ENCODE results near the gene JCAD. TPM values are rescaled to one million over a fixed set of nuclear protein-coding genes. Genes with fewer than 3 reads are reported as not detected.

The JCAD gene
- total and polyA plus RNA-seq, 9 of the 15 experiments (the other 6 are each of a cell fraction or from before 2014, with no cell fraction given), result not detected

DNA sequence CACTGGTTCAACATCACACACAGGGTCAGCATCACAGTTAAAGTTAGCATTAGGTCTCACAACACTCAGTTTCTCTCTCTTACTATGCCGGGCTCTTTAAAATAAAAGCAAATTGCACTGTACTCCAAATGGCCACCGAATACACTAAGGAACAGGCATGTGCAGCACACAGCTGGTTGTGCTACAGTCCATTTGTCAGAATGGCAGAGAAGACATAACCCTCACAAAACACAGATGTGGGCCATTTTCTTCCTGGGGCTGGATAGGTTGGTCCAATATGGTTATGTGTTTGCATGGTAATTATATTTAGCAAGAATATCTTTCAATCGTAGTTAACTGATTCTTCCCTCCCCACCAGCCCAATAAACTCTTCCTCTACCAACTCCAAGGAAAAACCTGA, 9.0 kb downstream of the JCAD start (continued):
- TF ChIP-seq HOXB6 (CRISPR knock-in tag; IDR thresholded peaks at IDR 0.05; ENCODE audit: borderline replicate concordance), result no peak
- TF ChIP-seq, protein P1, sequence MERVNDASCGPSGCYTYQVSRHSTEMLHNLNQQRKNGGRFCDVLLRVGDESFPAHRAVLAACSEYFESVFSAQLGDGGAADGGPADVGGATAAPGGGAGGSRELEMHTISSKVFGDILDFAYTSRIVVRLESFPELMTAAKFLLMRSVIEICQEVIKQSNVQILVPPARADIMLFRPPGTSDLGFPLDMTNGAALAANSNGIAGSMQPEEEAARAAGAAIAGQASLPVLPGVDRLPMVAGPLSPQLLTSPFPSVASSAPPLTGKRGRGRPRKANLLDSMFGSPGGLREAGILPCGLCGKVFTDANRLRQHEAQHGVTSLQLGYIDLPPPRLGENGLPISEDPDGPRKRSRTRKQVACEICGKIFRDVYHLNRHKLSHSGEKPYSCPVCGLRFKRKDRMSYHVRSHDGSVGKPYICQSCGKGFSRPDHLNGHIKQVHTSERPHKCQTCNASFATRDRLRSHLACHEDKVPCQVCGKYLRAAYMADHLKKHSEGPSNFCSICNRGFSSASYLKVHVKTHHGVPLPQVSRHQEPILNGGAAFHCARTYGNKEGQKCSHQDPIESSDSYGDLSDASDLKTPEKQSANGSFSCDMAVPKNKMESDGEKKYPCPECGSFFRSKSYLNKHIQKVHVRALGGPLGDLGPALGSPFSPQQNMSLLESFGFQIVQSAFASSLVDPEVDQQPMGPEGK (CRISPR knock-in tag; IDR thresholded peaks at IDR 0.05; ENCODE audit: borderline replicate concordance), result no peak
- no peak for TF ChIP-seq ZFPM2 (CRISPR knock-in tag; IDR thresholded peaks at IDR 0.05)
- TF ChIP-seq, protein P2, sequence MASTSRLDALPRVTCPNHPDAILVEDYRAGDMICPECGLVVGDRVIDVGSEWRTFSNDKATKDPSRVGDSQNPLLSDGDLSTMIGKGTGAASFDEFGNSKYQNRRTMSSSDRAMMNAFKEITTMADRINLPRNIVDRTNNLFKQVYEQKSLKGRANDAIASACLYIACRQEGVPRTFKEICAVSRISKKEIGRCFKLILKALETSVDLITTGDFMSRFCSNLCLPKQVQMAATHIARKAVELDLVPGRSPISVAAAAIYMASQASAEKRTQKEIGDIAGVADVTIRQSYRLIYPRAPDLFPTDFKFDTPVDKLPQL (IDR thresholded peaks at IDR 0.05; ENCODE audit: extremely low read depth, insufficient read length), result no peak
- no peak for TF ChIP-seq ETV1 (tag; conservative IDR thresholded peaks at IDR 0.05; ENCODE audit: low read depth)
- no peak for TF ChIP-seq BRCA1 (IDR thresholded peaks at IDR 0.05)
- no peak for TF ChIP-seq BRCA1 (CRISPR knock-in tag; IDR thresholded peaks at IDR 0.05)
- TF ChIP-seq, protein P3, sequence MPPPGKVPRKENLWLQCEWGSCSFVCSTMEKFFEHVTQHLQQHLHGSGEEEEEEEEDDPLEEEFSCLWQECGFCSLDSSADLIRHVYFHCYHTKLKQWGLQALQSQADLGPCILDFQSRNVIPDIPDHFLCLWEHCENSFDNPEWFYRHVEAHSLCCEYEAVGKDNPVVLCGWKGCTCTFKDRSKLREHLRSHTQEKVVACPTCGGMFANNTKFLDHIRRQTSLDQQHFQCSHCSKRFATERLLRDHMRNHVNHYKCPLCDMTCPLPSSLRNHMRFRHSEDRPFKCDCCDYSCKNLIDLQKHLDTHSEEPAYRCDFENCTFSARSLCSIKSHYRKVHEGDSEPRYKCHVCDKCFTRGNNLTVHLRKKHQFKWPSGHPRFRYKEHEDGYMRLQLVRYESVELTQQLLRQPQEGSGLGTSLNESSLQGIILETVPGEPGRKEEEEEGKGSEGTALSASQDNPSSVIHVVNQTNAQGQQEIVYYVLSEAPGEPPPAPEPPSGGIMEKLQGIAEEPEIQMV (tag; conservative IDR thresholded peaks at IDR 0.05; ENCODE audit: low read depth), result no peak
- no peak for TF ChIP-seq RFX7 (CRISPR knock-in tag; IDR thresholded peaks at IDR 0.05)
- TF ChIP-seq ZKSCAN3 (CRISPR knock-in tag; IDR thresholded peaks at IDR 0.05), result no peak
- no peak for TF ChIP-seq ILK (tag; IDR thresholded peaks at IDR 0.05; ENCODE audit: borderline replicate concordance, low read depth)

Data from K562 (cell line).